DMS 273 treated with DMSO at 0.1 percent for 48 hours (cell line): ENCODE data around the gene MYADML2.

Source experiments
- DNase-seq: peaks from one replicate; lab custom pipeline; 2025; lab: John Stamatoyannopoulos, UW

MYADML2 gene

DNA sequence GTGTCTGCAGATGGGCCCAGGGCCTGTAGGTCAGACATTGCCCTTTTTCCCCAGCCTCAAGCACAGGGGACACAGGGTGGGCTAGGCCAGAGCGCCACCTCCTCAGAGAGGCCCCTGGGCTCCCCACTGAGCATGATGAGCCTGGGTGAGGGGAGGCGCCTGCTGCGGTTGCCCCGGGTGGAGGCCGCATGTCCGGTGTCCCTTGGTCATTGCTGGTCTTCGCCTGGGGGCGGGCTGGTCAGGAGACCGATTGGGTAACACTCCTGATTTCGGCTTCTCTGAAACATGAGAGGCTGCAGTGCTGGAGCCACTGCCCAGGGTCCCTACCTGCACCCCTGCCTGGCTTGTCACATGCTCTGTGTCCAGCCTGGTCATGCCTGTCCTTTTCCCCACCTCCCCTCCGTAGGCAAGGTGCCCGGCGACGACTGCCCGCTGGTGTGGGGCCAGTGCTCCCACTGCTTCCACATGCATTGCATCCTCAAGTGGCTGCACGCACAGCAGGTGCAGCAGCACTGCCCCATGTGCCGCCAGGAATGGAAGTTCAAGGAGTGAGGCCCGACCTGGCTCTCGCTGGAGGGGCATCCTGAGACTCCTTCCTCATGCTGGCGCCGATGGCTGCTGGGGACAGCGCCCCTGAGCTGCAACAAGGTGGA is 47.4 kb downstream of the MYADML2 start:
- DNase-seq = no peak

DNA sequence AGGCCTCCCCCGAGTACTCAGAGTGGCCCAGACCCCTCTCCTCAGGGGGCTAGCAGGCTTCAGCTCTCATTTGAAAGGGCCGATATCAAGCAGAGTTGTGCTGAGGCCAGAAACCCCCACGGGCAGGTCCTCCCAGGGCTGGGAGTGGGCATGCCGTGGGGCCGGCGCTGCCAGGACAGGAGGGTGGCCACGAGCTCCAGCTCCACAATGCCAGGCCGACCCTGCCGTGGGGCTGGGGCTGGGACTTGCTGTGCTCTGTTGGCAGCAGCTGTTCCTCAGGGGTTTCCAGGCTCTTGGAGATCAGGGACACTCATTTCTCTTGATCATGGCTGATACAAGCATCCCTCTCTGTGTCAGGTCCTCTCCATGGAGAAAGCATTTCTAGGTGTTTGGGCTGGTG is 48.1 kb downstream of the MYADML2 start:
- no peak for DNase-seq

DNA sequence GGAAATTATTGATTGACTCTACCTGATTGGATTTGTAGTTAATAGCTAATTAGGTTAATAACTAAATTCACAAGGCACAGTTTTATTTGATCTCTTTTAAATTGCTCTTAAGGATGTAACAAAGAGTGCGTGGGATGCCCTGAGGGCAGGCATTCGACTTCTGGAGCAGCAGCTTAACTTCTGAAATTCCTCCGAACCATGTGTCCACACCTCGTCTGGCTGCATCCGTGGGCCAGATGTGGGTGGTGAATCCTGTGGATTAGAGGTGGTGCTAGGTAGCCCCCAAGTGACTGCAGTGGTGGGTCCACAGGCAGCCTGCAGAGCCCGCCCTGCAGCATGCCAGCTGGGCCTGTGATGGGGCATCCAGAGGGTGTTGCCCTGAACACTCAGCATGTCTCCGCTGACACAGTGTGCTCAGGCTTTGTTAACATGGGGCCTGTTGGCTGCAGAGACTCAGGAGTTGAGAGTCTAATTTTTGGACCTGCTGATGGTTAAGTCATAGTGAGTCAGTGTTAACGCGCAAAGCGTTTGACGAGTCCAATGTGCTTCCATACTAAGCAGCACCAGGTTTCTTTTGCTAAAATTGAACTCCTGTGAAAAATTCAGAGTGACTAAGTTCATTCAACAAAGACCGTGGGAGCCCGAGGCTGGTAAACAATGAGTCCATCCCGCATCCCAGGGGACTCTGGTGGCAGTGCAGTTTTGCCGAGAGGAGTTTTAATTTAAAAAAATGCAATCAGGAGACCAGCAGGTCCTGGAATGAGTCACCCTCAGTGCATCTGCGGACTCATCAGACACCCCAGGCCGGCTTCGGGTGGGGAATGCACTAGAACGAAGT is 48.8 kb downstream of the MYADML2 start:
- DNase-seq = no peak

DNA sequence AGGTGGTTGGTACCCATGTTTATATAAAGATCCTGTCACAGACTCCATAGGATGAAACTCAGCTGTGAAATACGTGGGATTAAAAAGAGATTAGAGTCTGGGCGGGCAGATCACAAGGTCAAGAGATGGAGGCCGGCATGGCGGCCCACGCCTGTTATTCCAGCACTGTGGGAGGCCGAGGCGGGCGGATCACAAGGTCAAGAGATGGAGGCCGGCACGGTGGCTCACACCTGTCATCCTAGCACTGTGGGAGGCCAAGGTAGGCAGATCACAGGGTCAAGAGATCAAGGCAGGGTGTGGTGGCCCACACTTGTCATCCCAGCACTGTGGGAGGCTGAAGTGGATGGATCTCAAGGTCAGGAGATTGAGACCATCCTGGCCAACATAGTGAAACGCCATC is 51.6 kb downstream of the MYADML2 start:
- DNase-seq = no peak

DNA sequence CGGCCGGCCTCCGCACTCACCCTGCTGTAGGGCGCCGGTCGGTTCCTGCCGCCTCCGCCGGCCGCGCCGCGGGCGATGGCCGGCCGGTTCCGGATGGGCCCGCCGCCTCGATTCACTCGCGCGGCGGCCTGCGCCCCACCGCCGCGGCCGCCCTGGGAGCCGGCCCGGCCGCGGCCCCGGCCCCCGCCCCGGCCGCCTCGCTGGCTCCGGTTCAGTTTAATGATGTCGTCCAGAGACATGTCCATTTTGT is 55.8 kb downstream of the MYADML2 start:
- no peak for DNase-seq

DNA sequence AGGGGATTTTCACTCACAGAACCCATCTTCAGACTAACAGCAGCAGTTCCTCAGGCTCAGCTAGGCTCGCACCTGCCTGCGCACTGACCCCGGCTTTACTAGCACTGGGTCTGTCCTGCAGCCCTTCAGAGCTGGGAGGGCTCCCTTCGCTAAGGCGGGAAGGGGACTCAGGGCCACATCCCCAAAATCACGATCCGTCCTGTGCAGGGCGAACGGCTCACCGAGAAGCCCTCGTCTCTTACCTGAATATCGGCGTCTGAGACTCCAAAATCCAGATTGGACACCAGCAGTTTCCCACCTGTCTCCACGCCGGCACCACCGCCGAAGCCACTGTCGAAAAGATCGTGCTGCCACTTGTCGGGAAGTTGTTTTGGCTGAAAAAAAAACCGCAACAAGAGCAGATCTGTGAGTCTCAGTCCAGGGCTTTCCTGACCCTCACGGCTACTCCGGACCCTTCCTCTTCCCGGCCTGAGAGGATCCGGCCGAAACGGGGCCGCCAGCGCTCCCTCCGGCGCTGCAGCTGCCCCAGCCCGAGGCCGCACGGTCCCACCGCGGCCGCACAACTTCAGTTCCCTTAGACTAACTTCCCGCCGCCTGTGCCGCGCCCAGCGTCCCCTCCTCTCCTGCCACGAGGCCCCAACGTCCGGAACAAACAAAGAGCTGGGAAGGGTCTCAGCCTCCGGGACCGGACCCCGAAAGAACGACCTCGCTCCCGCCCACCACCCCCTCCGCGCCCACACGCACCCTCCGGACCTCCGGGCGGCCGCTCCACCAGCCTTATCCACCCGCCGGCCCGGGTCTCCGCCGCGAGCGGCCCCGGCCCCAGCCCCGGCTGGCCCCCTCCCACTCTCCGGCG is 56.4 kb downstream of the MYADML2 start:
- DNase-seq = no peak
